ENCODE results near the gene SYK.

DNA sequence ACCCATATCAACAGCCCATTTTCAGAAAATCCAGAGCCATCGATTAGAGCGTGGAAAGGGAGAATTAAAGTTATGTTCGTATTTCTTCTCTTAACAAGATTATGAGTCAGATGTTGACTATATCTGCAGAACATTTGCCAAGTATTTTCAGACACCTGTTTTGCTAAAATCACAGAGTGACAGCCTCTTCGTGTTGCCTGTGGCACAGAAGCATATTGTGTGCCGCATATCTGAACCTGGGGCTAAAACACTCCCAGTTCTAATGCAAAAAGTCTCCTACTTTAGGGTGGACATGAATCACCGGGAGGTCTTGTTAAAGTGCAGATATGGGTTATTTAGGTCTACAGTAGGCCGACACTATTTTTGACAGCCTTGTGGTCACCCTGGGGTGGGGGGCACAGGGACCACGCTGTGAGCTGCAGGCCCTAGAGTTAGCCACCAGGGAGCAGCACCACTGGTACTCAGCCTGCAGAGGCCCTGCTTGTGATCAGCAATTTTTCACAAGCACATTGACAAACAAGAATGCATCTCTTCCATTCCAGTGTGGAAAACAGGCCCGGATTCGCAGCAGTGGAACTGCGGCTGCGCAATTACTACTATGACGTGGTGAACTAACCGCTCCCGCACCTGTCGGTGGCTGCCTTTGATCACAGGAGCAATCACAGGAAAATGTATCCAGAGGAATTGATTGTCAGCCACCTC, 93.5 kb downstream of the SYK start:
- TF ChIP-seq, protein P1, sequence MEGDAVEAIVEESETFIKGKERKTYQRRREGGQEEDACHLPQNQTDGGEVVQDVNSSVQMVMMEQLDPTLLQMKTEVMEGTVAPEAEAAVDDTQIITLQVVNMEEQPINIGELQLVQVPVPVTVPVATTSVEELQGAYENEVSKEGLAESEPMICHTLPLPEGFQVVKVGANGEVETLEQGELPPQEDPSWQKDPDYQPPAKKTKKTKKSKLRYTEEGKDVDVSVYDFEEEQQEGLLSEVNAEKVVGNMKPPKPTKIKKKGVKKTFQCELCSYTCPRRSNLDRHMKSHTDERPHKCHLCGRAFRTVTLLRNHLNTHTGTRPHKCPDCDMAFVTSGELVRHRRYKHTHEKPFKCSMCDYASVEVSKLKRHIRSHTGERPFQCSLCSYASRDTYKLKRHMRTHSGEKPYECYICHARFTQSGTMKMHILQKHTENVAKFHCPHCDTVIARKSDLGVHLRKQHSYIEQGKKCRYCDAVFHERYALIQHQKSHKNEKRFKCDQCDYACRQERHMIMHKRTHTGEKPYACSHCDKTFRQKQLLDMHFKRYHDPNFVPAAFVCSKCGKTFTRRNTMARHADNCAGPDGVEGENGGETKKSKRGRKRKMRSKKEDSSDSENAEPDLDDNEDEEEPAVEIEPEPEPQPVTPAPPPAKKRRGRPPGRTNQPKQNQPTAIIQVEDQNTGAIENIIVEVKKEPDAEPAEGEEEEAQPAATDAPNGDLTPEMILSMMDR (IDR thresholded peaks at IDR 0.05) = peak in 5 of 6 experiments; percentile 18 to 57 (median 39)
- TF ChIP-seq POLR2A (IDR thresholded peaks at IDR 0.05) = no peak
